B cell (primary cell): Measurements from ENCODE around the gene HAO2. TPM values are rescaled to one million over a fixed set of nuclear protein-coding genes. Genes with fewer than 3 reads are reported as not detected.

Source experiments
- ATAC-seq: fragments of 200-7000 bp; cut with Tn5 transposase; one replicate; pipeline ENCODE4 v1.10.0; 2021; ENCODE audit warnings: low read depth, mild to moderate bottlenecking, moderate number of reproducible peaks, moderate library complexity
- CTCF ChIA-PET: fragments of 350-600 bp; sonication (Branson Sonifier 250); formaldehyde crosslinking; loops from one replicate; lab custom pipeline; 2021; ENCODE audit warnings: antibody characterized with exemption, inconsistent platforms; lab: Charles Lee
- POLR2A ChIA-PET: fragments of 350-600 bp; sonication (Branson Sonifier 250); formaldehyde crosslinking; loops from one replicate; lab custom pipeline; 2021; ENCODE audit warnings: antibody characterized with exemption; lab: Charles Lee
- DNase-seq: peaks from one replicate; pipeline ENCODE4 v3.0.0; 2013
- H2AFZ ChIP-seq: 2 replicates; pipeline ENCODE4 v1.6.1; 2012; ENCODE audit warnings: mild to moderate bottlenecking, low read depth, low read length; ENCODE audit not compliant: insufficient read depth, poor library complexity, severe bottlenecking
- H3K27ac ChIP-seq, 2 donors: 1 replicate in 1 of 2; 2 replicates in 1 of 2; pipeline ENCODE4 v1.5.1; 2012 to 2013; ENCODE audit warnings: low read length in 2 of 2, mild to moderate bottlenecking in 2 of 2, moderate library complexity in 1 of 2
- H3K27me3 ChIP-seq, 4 experiments: fragments of 200-600 bp in 1 of 4; sonication (generic) in 1 of 4; replicated peaks in 1 of 4; 1 replicate in 2 of 4; 2 replicates in 2 of 4; pipeline versions ENCODE4 v1.6.1 to v1.7.0; 2013 to 2016; ENCODE audit warnings: low read length in 3 of 4, mild to moderate bottlenecking in 2 of 4, mixed read lengths in 1 of 4, moderate library complexity in 1 of 4; ENCODE audit not compliant: insufficient read depth in 4 of 4, control insufficient read depth in 3 of 4; ENCODE audit errors: control extremely low read depth in 1 of 4
- H3K36me3 ChIP-seq, 2 experiments: replicated peaks in 1 of 2; 1 replicate in 1 of 2; 2 replicates in 1 of 2; pipeline versions ENCODE4 v1.6.1 to v1.7.1; 2013; ENCODE audit warnings: low read length in 1 of 2; ENCODE audit not compliant: insufficient read depth in 2 of 2, control insufficient read depth in 1 of 2; ENCODE audit errors: control extremely low read depth in 1 of 2, extremely low read depth in 1 of 2
- H3K4me1 ChIP-seq, 2 donors: fragments of 200-600 bp in 1 of 2; sonication (generic) in 1 of 2; 1 replicate in 1 of 2; 2 replicates in 1 of 2; pipeline versions ENCODE4 v1.5.1 to v1.6.1; 2013 to 2017; ENCODE audit warnings: low read length in 2 of 2; ENCODE audit not compliant: control insufficient read depth in 2 of 2, insufficient read depth in 2 of 2
- H3K4me2 ChIP-seq: replicated peaks from 2 replicates; pipeline ENCODE3; 2012; ENCODE audit warnings: mild to moderate bottlenecking, low read depth, low read length; ENCODE audit not compliant: poor library complexity, severe bottlenecking
- H3K4me3 ChIP-seq, 5 experiments: fragments of 200-600 bp in 1 of 5; sonication (generic) in 1 of 5; 1 replicate in 3 of 5; 2 replicates in 2 of 5; pipeline versions ENCODE4 v1.5.1 to v1.7.0; 2011 to 2016; ENCODE audit warnings: low read length in 4 of 5, mild to moderate bottlenecking in 4 of 5, low read depth in 2 of 5, control low read depth in 1 of 5, moderate library complexity in 1 of 5; ENCODE audit not compliant: insufficient read depth in 1 of 5; ENCODE audit errors: control extremely low read depth in 1 of 5, extremely low read depth in 1 of 5
- H3K79me2 ChIP-seq: fragments of 200-600 bp; sonication (generic); one replicate; pipeline ENCODE4 v1.6.0; 2016; ENCODE audit warnings: low read length; ENCODE audit not compliant: control insufficient read depth, insufficient read depth
- H3K9ac ChIP-seq: fragments of 200-600 bp; sonication (generic); 2 replicates; pipeline ENCODE4 v1.6.1; 2017; ENCODE audit warnings: mild to moderate bottlenecking, low read length, moderate library complexity
- H3K9me3 ChIP-seq, 3 donors: one replicate each; pipeline versions ENCODE4 v1.6.1 to v1.7.1; 2013; ENCODE audit warnings: low read length in 2 of 3; ENCODE audit not compliant: control insufficient read depth in 2 of 3, insufficient read depth in 1 of 3; ENCODE audit errors: control extremely low read depth in 1 of 3
- H4K20me1 ChIP-seq: 2 replicates; pipeline ENCODE4 v1.6.0; 2012; ENCODE audit warnings: mild to moderate bottlenecking, low read length; ENCODE audit not compliant: insufficient read depth, control insufficient read depth, poor library complexity, severe bottlenecking
- H3K27ac Mint-ChIP-seq: one replicate; pipeline ENCODE4 v1.8.0; 2021; ENCODE audit warnings: mixed read lengths
- H3K27me3 Mint-ChIP-seq: one replicate; pipeline ENCODE4 v1.8.0; 2021; ENCODE audit warnings: mixed read lengths
- H3K4me1 Mint-ChIP-seq: one replicate; pipeline ENCODE4 v1.8.0; 2021; ENCODE audit warnings: mixed read lengths
- H3K4me3 Mint-ChIP-seq: one replicate; pipeline ENCODE4 v1.8.0; 2021; ENCODE audit warnings: mixed read lengths
- H3K9me3 Mint-ChIP-seq: one replicate; pipeline ENCODE4 v1.8.0; 2022; ENCODE audit warnings: mixed read lengths; ENCODE audit not compliant: insufficient read depth
- EZH2 ChIP-seq: IDR thresholded peaks from 2 replicates; pipeline ENCODE4 v1.6.1; 2012; ENCODE audit warnings: borderline replicate concordance, low read depth, mild to moderate bottlenecking, moderate library complexity, low read length; ENCODE audit not compliant: insufficient read depth, poor library complexity, severe bottlenecking
- WGBS: methylation state at CpG from one replicate; pipeline ENCODE4 v1.1.5; 2013; ENCODE audit warnings: missing lambda C conversion rate; ENCODE audit not compliant: insufficient coverage; 5-methylcytosine and 5-hydroxymethylcytosine counted together
- intact Hi-C: fragments of 100-400 bp; cut with micrococcal nuclease; formaldehyde crosslinking; loops from one replicate; pipeline ENCODE4 v1.10.0; 2022
- polyA plus RNA-seq: library from polyadenylated mRNA; depleted of rRNA; stranded (reverse); fragments of >200 nt; gene quantifications from 2 replicates; pipeline ENCODE4 v1.2.3, GENCODE V29; 2012
- total RNA-seq, 2 donors: library from RNA; stranded (reverse); fragments of 120-200 nt in 1 of 2; gene quantifications; 1 replicate in 1 of 2; 2 replicates in 1 of 2; pipeline versions ENCODE4 v1.2.3 to v1.2.4, GENCODE V29; 2013 to 2022
- TF ChIP-seq, protein P1 (sequence below): fragments of 200-600 bp; IDR thresholded peaks from one replicate; pipeline ENCODE4 v1.8.0; 2022; ENCODE audit warnings: antibody characterized with exemption, mild to moderate bottlenecking

Gene HAO2
- total and polyA plus RNA-seq, 2 donors (not counting 1 experiment from before 2014, with no cell fraction given) = not detected

GRCh38 chr1:119404736-119405135, 36.2 kb downstream of the HAO2 start:
- no peak for DNase-seq
- Histone ChIP-seq H3K36me3 (no peaks in the 10 kb centered on the region), H2AFZ (no peak overlapping the region), H3K9me3 (peaks cover 1 to 7% (median 3%) of the 10 kb centered on the region in 3 donors), H3K4me2 (no peak overlapping the region), H3K9ac (no peak overlapping the region), H4K20me1 (no peaks in the 10 kb centered on the region), H3K27ac (no peak overlapping the region), H3K79me2 (no peaks in the 10 kb centered on the region), H3K4me1 (no peaks in the 10 kb centered on the region), H3K27me3 (peaks cover 0 to 9% (median 6%) of the 10 kb centered on the region in 4 experiments), H3K4me3 (no peak overlapping the region)
- H3K4me1 Mint-ChIP-seq = no peaks in the 10 kb centered on the region
- H3K27ac Mint-ChIP-seq = no peak overlapping the region
- ChIA-PET POLR2A (no interaction called here), CTCF (no interaction called here)
- no peak overlapping the region for H3K4me3 Mint-ChIP-seq
- WGBS = no CpG with 5 or more reads among the region's 2 CpGs
- H3K27me3 Mint-ChIP-seq = peaks cover 23% of the 10 kb centered on the region
- ATAC-seq = no peak
- H3K9me3 Mint-ChIP-seq = peaks cover 12% of the 10 kb centered on the region
- intact Hi-C loops = no loop called here
- TF ChIP-seq, protein P1, sequence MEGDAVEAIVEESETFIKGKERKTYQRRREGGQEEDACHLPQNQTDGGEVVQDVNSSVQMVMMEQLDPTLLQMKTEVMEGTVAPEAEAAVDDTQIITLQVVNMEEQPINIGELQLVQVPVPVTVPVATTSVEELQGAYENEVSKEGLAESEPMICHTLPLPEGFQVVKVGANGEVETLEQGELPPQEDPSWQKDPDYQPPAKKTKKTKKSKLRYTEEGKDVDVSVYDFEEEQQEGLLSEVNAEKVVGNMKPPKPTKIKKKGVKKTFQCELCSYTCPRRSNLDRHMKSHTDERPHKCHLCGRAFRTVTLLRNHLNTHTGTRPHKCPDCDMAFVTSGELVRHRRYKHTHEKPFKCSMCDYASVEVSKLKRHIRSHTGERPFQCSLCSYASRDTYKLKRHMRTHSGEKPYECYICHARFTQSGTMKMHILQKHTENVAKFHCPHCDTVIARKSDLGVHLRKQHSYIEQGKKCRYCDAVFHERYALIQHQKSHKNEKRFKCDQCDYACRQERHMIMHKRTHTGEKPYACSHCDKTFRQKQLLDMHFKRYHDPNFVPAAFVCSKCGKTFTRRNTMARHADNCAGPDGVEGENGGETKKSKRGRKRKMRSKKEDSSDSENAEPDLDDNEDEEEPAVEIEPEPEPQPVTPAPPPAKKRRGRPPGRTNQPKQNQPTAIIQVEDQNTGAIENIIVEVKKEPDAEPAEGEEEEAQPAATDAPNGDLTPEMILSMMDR = no peak
- TF ChIP-seq EZH2 = no peak

GRCh38 chr1:119409731-119410130, 41.1 kb downstream of the HAO2 start:
- Histone ChIP-seq H3K36me3 (no peaks in the 10 kb centered on the region), H3K4me2 (no peak overlapping the region), H3K9me3 (peaks cover 1 to 5% (median 3%) of the 10 kb centered on the region in 3 donors), H3K79me2 (no peaks in the 10 kb centered on the region), H4K20me1 (no peaks in the 10 kb centered on the region), H3K9ac (no peak overlapping the region), H3K27ac (no peak overlapping the region), H2AFZ (no peak overlapping the region), H3K4me3 (no peak overlapping the region), H3K4me1 (no peaks in the 10 kb centered on the region), H3K27me3 (peaks cover 0 to 4% (median under 1%) of the 10 kb centered on the region in 4 experiments)
- H3K4me1 Mint-ChIP-seq = no peaks in the 10 kb centered on the region
- ATAC-seq (no peak), DNase-seq (no peak)
- H3K9me3 Mint-ChIP-seq = peaks cover 9% of the 10 kb centered on the region
- peaks cover 10% of the 10 kb centered on the region for H3K27me3 Mint-ChIP-seq
- ChIA-PET POLR2A (no interaction called here), CTCF (no interaction called here)
- intact Hi-C loops = no loop called here
- H3K27ac Mint-ChIP-seq = no peak overlapping the region
- H3K4me3 Mint-ChIP-seq = no peak overlapping the region
- TF ChIP-seq, protein P1 = no peak
- TF ChIP-seq EZH2 = no peak
